ENCODE results near the gene DENND2D.

DNA sequence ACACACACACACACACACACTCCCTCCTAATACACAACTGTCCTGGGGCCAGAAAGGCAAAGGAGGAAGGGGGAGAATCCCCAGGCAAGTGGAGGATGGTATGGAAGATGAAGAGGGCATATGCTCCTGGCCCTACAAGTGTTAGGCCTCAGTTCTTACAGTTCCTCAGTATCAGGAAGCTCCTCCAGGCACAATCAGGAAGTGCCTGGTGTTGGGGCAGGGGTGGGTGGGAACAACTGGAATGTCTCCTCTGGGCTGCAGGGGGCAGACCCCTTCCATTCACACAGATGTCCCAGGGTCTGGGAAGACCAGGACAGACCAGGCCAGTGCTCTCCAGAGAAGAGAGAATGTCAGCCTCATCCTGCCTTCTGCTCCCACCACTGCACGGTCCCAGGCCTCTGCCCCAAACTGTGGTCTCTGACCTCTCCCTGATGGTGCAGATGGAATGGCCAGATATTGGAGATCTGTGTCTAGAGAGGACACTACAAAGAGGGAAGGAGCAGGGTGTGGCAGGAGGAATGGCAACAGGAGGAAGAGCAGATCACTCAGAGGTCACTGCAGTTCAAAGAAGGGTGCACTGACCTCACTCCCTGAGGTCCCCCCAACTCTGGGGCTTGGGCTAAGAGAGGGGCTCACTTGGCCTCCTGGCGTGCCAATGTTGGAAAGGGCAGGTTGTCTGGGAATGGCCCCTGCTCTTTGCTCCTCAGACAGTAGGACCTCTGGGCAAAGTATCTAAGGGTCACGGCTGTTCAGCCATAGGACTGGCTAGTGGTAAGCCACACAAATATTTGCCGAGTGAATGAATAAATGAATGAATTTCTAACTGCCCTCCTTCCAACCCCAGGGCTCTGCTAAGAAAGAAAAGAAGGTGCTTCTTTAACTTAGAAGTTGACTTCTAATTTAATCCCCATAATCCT, 2.5 kb upstream of the DENND2D start:
- TF ChIP-seq, protein P1, sequence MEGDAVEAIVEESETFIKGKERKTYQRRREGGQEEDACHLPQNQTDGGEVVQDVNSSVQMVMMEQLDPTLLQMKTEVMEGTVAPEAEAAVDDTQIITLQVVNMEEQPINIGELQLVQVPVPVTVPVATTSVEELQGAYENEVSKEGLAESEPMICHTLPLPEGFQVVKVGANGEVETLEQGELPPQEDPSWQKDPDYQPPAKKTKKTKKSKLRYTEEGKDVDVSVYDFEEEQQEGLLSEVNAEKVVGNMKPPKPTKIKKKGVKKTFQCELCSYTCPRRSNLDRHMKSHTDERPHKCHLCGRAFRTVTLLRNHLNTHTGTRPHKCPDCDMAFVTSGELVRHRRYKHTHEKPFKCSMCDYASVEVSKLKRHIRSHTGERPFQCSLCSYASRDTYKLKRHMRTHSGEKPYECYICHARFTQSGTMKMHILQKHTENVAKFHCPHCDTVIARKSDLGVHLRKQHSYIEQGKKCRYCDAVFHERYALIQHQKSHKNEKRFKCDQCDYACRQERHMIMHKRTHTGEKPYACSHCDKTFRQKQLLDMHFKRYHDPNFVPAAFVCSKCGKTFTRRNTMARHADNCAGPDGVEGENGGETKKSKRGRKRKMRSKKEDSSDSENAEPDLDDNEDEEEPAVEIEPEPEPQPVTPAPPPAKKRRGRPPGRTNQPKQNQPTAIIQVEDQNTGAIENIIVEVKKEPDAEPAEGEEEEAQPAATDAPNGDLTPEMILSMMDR (IDR thresholded peaks at IDR 0.05): no peak
- TF ChIP-seq EZH2 (IDR thresholded peaks at IDR 0.05; ENCODE audit: borderline replicate concordance, insufficient read depth, low read depth, low read length, poor library complexity, severe bottlenecking): no peak

Data from B cell (primary cell).